H1 (cell line): ENCODE data around the gene STK40. TPM values are rescaled to one million over a fixed set of nuclear protein-coding genes. Genes with fewer than 3 reads are reported as not detected.

ENCODE experiments used
- CHD7 ChIP-seq: fragments of 300-600 bp; sonication (generic); IDR thresholded peaks from 2 replicates; pipeline ENCODE4 v1.7.1; 2012; ENCODE audit warnings: low read length, moderate library complexity, mild to moderate bottlenecking, inconsistent platforms; ENCODE audit not compliant: insufficient replicate concordance
- RBBP5 ChIP-seq: IDR thresholded peaks from 2 replicates; pipeline ENCODE4 v1.7.1; 2012; ENCODE audit warnings: low read depth, mild to moderate bottlenecking, inconsistent platforms, low read length, moderate library complexity, borderline replicate concordance
- SAP30 ChIP-seq: fragments of 300-600 bp; sonication (generic); IDR thresholded peaks from 2 replicates; pipeline ENCODE4 v1.7.1; 2012; ENCODE audit warnings: low read length, moderate library complexity, mild to moderate bottlenecking, inconsistent platforms; ENCODE audit not compliant: insufficient read depth, insufficient replicate concordance
- SUZ12 ChIP-seq: fragments of 200-600 bp; sonication (generic); IDR thresholded peaks from 2 replicates; pipeline ENCODE4 v1.6.1; 2012; ENCODE audit warnings: mild to moderate bottlenecking, inconsistent platforms, low read length, moderate library complexity, mixed read lengths
- polyA plus RNA-seq, 7 experiments: library from polyadenylated mRNA; depleted of rRNA in 3 of 7; stranded (reverse) in 5 of 7; unstranded in 2 of 7; fragments of >200 nt in 5 of 7; fragments of 200-250 nt in 2 of 7; gene quantifications; 1 replicate in 5 of 7; 2 replicates in 1 of 7; 4 replicates in 1 of 7; pipeline versions ENCODE4 v1.2.1 to v1.2.3, GENCODE V29; 2011 to 2013; ENCODE audit warnings: missing spikeins in 2 of 7, mixed read lengths in 2 of 7
- total RNA-seq: library from RNA; stranded (reverse); fragmentation: NEBNext Ultra II Directional; extraction: Animal tissue kit (Norgen Biotek cat#: 25700); gene quantifications from 2 replicates; pipeline ENCODE4 v1.2.1, GENCODE V29; 2021

Gene STK40
- total and polyA plus RNA-seq, 2 of the 8 experiments (the other 6 are each of a cell fraction or from before 2014, with no cell fraction given), result 13.6 to 28.6 TPM

GRCh38 chr1:36298640-36299039 is 87.1 kb downstream of the STK40 start (continued):
- no peak for TF ChIP-seq SAP30
- TF ChIP-seq CHD7, result no peak
- TF ChIP-seq RBBP5, result no peak
- TF ChIP-seq SUZ12, result no peak
